ENCODE data around the gene NFIC.

NFIC gene

GRCh38 chr19:3462991-3463713 is 96.8 kb downstream of the NFIC start:
- POLR2A ChIA-PET = no interaction called here
- CTCF ChIA-PET = interaction anchor here (1.8 kb wide), 1 partner anchor 10 kb away, joined by 16 read pairs; no protein-coding TSS in a partner anchor
- no peak overlapping the region for H3K4me3 ChIP-seq (ENCODE audit: low read depth, low read length)

GRCh38 chr19:3463714-3464586 is 97.6 kb downstream of the NFIC start:
- ChIA-PET POLR2A (no interaction called here), CTCF (interaction anchor here (1.1 to 1.8 kb wide), 2 partner anchors 9 to 139 kb away, joined by 3 to 16 read pairs; no protein-coding TSS in a partner anchor)
- H3K4me3 ChIP-seq (ENCODE audit: low read depth, low read length) = no peak overlapping the region
- no peak for DNase-seq (ENCODE audit: low read depth, low spot score)
- TF ChIP-seq CTCF (IDR thresholded peaks at IDR 0.05; ENCODE audit: insufficient read depth, low read length, missing control alignments) = no peak

More at GRCh38 chr19:3462991-3463713, 96.8 kb downstream of the NFIC start:
- TF ChIP-seq CTCF (IDR thresholded peaks at IDR 0.05; ENCODE audit: insufficient read depth, low read length, missing control alignments) = no peak
- DNase-seq (ENCODE audit: low read depth, low spot score) = no peak

DNA sequence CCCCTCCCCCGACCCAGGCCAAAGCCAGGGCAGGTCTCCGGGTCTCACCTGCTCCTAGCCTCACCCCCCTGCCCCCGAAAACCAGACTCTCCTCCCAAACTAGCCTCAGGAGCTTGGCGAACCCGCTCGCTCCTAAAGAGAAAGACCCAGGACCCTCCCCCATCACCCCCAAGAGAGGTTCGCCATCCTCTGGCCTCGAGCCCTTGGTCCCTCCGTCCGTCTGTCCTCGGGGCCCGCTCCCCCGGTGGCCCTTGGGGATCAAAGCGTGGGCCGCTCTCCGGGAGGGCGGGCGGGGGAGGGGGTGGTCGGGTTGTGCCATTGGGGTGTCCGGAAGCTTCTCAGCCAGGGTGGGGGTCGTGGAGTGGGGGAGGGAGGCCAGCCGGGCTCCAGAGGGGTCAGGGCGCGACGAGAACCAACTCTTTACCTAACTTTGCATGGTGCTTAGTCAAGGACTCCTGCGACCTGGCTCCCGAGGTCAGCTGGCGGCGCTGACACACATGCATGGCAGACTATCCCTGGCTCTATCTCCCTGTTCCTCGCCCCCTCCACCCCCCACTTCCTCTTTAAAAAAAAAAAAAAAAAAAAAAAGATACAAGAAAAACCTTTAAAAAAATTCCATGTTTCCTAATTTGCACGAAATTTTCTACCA is 98.3 kb downstream of the NFIC start:
- no peak overlapping the region for H3K4me3 ChIP-seq (ENCODE audit: low read depth, low read length)
- no peak for DNase-seq (ENCODE audit: low read depth, low spot score)
- no peak for TF ChIP-seq CTCF (IDR thresholded peaks at IDR 0.05; ENCODE audit: insufficient read depth, low read length, missing control alignments)
- POLR2A ChIA-PET = no interaction called here
- CTCF ChIA-PET = interaction anchor here (1.1 to 1.8 kb wide), 2 partner anchors 8 to 139 kb away, joined by 3 to 16 read pairs; no protein-coding TSS in a partner anchor

- ChIA-PET CTCF (interaction anchor here (1.1 kb wide), 1 partner anchor 140 kb away, joined by 3 read pairs; no protein-coding TSS in a partner anchor), POLR2A (no interaction called here)
- TF ChIP-seq CTCF (IDR thresholded peaks at IDR 0.05; ENCODE audit: insufficient read depth, low read length, missing control alignments) = no peak
- no peak for DNase-seq (ENCODE audit: low read depth, low spot score)
- no peak overlapping the region for H3K4me3 ChIP-seq (ENCODE audit: low read depth, low read length)
Measured at GRCh38 chr19:3465552-3465951, 99.2 kb downstream of the NFIC start.

- ChIA-PET CTCF (no interaction called here), POLR2A (no interaction called here)
- no peak for TF ChIP-seq CTCF (IDR thresholded peaks at IDR 0.05; ENCODE audit: insufficient read depth, low read length, missing control alignments)
- DNase-seq (ENCODE audit: low read depth, low spot score) = no peak
- H3K4me3 ChIP-seq (ENCODE audit: low read depth, low read length) = no peak overlapping the region
Measured at GRCh38 chr19:3466635-3467034, 100.3 kb downstream of the NFIC start.
